HG02938 (cell line): ENCODE data around the gene PTCD1.
"Not testable (repeated sequence)": the region's sequence is repeated elsewhere in the genome, so short reads cannot be mapped to it uniquely, and the experiment has no call there.

Source experiments
- ATAC-seq: cut with Tn5 transposase; IDR thresholded peaks from one replicate; pipeline ENCODE4 v1.9.1; 2021; ENCODE audit warnings: mild to moderate bottlenecking, moderate library complexity; ENCODE audit not compliant: unreplicated experiment

The PTCD1 gene

DNA sequence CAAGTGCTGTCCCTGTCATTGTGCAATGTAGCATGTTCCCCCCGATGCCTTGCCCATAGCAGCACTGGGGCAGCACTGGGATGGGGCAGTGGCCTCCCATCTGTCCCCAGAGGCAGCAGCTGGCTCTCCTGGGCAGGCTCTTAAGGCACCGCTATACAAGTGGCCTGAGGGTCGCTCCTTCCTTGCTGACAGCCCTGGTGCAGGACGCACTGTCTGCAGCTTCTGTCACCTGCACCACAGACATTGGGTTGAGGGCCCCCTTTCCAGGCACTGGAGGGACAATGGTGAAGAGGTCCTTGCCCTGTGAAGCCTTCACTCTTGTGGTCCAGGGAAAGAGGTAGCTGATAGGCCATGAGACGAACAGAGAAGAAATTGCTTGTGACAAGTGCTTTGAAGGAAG, 10.7 kb upstream of the PTCD1 start:
- ATAC-seq, result no peak

DNA sequence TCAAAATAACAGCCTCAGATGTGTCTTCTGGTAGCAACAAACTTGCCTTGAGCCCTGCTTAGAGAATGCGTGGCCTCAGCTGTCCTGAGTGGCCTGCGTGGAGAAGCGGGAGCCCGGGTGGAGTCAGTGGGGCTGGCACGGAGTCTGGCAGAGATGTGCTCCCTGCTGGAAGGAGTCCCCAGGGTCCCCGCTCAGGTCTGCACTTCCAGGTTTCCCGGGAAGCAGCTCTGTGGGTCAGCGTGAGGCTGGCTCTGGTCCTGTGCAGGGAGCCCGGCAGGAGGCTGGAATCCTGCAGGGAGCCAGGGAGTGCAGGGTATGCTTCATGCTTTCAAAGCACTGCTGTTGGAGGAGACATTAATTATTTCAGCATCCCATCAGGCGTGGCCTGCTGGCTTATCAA, 10.3 kb upstream of the PTCD1 start:
- no peak for ATAC-seq

DNA sequence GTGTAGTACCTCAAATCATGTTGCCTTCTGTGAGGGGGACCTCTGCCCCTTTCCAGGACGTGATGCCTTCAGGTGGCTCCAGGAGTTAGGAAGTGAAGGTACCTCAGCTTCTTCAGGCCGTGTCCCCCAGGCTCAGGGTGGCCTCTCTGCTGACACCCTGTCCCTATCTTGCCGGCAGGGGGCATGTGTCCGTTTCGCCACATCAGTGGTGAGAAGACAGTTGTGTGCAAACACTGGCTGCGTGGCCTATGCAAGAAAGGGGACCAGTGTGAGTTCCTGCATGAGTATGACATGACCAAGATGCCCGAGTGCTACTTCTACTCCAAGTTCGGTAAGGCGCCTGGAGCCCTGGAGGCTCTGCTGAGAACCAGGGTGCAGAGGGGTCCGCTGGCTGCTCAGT, 9.3 kb upstream of the PTCD1 start:
- no peak for ATAC-seq

DNA sequence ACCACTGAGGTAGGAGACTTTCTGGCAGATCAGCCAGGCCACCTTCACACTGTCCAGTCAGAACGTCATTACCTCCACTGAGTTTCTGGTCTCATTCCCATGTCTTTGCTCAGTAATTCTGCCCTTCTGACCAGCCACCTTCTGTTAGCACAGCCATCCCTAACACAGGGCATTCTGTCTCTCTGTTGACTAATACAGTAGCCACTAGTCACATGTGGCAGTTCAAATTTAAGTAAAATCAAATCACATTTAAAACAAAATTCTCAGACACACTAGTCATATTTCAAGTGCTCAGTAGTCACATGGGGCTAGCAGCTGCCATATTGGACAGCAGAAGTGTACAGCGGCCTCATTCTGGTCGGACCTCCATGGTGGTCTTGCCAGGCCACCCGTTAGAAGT, 7.5 kb upstream of the PTCD1 start:
- no peak for ATAC-seq

DNA sequence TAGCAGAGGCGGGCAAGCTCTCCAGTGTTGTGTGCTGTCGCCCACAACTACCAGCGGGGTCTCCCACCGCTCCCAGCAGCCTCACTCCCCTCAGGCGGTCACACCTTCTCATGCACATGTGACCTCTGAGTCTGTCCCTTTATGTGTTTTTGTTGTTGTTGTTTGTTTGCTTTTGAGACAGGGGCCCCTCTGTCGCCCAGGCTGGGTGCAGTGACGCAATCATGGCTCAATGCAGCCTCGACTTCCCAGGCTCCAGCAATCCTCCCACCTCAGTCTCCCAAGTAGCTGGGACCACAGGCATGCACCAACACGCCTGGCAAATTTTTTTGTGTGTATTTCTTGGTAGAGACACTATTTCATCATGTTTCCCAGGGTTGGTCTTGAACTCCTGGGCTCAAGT, 1.6 kb upstream of the PTCD1 start:
- no peak for ATAC-seq

DNA sequence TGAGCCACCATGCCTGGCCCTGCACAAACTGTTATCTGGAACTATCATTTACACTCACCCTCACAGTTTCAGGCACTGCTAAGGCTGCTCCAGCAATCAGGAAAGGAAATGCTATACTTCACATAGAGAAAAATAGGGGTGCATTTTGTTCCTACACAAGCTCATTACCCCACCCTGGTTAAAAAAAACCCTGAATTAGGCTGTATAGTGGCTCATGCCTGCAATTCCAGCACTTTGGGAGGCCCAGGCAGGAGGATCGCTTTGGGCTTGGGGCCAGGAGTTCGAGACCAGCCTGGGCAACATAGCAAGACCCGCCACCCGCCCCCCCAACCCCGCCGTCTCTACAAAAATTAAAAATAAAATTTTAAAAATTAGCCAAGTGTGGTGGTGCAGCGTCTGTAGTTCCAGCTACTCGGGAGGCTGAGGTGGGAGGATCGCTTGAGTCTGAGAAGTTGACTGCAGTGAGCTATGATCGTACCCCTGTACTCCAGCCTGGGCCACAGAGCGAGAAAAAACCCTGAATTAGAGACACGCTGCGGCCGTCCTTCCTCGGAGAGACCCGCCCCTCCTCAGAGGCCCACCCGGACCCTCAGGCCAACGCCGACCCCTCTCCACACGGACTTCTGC, 539 bp downstream of the PTCD1 start:
- ATAC-seq, result no peak

DNA sequence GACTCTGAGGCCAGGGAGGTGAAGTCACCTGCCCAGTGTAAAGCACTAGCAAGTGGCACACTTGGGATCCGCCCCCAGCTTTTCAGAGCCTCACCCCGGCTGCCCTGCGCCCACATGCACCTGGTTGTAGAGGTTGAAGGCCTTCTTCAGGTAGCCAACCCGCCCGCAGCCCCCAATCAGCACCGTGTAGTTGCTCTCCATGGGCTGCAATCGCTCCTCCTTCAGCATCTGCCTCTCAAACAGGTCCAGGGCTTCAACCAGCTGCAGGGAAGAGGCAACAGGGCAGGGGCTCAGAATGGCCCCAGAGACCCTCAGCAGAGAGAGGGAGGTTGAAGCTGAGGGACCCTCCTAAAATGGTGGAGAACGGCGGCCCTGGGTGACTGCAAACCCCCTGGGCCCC, 5.4 kb downstream of the PTCD1 start:
- no peak for ATAC-seq

DNA sequence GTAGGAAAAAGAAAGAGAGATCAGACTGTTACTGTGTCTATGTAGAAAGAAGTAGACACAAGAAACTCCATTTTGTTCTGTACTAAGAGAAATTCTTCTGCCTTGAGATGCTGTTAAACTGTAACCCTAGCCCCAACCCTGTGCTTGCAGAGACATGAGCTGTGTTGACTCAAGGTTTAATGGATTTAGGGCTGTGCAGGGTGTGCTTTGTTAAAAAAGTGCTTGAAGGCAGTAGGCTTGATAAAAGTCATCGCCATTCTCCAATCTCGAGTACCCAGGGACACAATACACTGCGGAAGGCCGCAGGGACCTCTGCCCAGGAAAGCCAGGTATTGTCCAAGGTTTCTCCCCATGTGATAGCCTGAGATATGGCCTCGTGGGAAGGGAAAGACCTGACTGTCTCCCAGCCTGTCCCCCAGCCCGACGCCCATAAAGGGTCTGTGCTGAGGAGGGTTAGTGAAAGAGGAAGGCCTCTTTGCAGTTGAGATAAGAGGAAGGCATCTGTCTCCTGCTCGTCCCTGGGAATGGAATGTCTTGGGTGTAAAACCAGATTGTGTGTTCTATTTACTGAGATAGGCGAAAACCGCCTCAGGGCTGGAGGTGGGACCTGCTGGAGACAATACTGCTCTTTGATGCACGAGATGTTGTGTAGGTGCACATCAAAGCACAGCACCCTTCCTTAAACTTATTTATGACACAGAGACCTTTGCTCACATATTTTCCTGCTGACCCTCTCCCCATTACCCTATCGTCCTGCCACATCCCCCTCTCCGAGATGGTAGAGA, 6.7 kb downstream of the PTCD1 start:
- not testable (repeated sequence) for ATAC-seq

DNA sequence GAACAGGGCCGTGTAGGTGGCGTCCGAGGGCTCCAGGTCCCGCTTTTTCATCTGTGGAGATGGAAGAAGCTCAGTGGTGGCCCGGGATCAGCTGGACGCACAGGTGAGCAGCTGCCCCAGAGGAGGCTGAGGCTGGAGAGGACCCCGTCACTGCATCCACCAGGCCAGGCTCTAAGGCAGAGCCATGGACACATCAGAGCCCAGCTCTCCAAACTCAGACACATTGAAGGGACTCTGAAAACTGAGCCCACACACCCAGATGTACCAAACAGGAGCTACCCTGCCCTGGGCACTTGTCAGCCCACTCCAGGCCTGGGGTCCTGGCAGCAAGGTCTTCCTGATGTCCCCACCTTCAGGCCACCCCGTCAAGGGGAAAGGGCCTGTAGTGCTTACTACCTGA, 8.8 kb downstream of the PTCD1 start:
- no peak for ATAC-seq

DNA sequence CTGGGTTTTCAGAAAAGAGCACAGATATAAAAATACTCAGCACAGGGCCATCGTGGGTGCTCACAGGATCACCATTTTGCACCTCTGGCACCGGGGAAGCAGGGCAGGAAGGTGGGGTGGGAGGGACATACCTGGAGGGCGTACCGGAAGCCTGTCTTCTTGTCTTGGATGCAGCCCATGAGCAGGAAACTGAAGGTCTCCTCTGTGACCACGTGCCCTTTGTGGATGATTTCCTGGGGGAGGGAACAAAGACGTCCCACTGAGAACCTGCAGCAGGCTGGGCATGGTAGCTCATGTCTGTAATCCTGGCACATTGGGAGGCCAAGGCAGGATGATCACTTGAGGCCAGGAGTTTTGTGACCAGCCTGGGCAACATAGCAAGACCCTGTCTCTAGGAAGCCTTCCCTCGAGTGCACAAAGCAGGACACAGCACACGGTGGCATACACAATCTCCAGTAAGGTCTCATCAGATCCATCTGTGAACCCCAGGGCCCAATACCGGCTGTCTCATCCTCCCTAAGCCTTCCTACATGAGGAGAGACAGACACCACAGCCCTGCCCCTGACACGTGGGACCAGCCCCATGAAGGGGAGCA, 9.5 kb downstream of the PTCD1 start:
- no peak for ATAC-seq

DNA sequence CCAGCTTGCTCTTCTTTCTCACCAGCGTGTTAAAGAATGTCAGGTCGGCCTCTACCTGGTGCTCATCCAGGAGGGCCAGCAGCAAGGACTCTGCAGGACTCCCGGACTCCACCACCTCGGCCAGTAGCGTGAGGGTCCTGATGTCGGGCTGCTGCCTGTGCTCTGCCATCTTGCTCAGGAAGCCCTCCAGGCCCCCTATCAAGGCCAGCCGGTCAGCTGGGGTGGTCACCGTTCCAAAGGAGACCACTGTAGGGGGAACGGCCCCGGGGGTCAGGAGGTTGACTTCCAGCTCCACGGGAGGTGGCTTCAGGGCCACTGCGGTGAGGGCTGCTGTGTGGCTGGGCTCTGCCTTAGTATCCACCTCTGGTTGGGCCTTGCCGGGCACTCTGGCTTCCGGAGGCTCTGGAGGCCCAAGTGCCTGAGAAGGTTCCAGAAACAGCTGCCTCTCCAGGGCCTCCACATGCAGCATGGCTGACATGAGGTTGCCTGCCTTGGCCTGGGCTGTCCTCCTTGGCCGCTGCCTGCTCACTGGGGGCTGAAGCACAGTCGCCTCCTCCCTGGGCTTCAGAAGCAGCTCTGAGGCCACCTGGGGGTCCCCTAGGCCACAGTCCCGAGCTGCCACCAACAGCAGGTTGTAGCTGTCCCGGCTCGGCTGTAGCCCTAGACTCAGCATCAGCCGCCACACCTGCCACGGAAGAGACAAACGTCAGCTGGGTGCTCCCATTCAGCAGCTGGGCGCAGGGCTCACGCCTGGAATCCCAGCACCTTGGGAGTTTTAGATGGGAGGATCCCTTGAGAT, 13.5 kb downstream of the PTCD1 start:
- ATAC-seq, result no peak

DNA sequence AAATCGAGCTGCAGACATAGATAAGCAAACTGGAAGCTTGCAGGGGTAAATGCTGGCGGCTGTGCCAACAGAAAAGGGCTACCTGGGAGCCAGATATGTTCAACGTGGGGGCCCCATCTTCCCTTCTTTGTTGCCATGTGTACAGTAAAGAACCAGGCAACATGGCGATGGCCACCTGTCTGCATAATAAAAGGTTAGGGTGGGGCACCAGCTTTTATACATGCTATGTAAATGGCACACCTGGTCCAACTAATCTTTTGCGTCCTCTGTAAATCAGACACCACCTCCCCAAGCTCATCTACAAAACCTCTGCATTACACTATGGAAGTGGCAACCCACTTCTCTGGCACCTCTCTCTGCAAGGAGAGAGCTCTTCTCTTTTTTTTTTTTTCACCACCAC, 16.0 kb downstream of the PTCD1 start:
- ATAC-seq, result no peak

DNA sequence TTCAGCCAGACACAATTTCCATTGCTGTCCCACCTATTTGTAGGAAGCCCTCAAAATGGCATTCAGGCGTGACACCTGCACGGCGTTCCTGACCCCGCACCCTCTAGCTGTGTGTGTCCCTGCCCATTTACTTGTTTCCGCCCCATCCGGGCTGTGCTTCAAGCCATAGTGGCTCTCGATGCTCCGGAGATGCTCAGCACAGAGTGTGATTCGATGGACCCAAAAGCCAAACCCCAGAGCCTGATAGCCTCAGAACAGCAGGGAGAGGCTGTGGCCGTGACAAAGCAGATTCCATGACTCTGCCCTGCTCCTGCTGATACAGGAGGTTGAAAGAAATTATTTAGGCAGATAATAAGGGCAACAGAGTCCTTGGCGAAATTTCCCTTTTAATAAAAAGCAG, 16.4 kb downstream of the PTCD1 start:
- no peak for ATAC-seq

DNA sequence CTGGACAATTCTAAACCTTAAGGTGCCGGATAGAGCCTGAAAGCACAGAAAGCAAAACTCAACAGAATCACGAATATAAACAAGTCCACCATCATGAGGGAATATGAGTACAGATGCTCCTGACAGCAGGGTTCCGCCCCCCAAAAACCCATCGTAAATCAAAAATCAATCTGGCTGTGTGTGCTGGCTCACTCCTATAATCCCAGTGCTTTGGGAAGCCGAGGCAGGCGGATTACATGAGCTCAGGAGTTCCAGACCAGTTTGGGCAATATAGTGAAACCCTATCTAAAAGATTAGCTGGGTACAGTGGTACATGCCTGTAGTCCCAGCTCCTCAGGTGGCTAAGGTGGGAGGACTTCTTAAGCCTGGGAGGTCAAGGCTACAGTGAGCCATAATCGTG, 17.6 kb downstream of the PTCD1 start:
- no peak for ATAC-seq

DNA sequence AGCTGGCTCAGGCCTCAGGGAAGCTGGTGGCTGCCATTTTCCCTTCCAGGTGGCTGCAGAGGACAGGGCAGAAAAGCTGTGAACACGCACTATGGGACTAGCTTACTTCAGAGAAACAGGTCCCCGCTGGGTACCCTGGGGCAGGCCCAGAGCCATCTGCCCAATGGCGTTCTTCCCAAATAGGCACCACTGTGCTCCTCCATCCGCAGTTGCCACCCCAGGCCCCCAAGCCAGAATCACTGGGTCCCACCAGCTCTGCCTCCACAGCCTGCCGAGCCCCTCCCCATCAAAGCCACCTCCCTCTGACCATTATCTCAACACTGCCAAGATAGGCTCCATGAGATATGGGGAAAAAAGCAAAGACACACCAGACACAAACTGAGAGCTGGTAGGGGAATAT, 18.4 kb downstream of the PTCD1 start:
- no peak for ATAC-seq

DNA sequence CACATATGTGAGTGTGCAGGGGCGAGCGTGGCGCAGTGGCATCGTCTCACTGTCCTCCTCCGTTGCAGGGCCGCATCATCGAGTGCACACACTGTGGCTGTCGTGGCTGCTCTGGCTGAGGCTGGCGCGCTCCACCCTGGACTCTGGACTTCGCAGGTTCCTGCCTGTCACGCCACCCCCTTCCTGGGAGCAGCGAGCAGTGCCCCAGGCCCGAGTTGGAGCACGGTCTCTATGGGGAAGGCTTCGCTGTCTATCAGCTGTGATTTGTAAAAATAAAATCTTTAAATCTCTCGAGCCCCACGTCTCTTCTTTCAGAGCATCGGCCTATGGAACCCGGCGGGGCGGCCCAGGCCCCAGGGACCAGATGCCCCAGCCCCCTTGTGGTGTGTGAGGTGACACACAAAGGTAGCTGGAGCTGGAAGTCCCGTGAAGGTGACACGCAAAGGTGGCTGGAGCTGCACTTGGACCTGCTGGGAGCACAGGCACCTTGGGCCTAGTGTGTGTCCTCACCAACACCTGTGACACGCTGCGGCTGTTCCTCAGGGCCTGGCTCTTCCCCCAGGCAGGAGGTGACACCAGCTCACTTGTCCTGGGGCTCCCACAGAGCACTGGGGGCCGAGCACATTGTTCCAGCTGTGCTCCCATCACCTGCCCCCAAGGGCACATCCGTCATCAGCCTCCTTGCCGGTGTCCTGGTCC, 19.1 kb downstream of the PTCD1 start:
- ATAC-seq, result no peak

DNA sequence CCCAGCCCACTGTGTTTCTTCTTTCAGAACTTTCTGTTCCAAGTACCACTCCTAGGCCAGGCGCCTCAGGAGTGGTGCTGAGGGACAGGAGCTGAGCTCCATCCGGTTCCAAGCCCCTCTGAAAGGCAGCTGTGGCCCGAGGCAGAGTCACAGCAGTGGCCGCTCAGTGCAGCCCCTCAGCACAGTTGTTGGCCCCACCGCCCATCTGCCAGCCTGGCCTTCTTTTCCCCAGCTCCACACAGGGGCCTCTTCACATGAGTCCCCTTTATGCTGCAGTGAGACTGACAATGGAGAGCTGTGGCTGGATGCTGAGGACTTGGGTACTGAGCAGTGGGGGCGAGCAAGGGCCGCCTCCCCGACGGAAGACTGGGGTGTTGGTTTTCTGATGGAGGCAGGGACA, 20.3 kb downstream of the PTCD1 start:
- ATAC-seq, result no peak

DNA sequence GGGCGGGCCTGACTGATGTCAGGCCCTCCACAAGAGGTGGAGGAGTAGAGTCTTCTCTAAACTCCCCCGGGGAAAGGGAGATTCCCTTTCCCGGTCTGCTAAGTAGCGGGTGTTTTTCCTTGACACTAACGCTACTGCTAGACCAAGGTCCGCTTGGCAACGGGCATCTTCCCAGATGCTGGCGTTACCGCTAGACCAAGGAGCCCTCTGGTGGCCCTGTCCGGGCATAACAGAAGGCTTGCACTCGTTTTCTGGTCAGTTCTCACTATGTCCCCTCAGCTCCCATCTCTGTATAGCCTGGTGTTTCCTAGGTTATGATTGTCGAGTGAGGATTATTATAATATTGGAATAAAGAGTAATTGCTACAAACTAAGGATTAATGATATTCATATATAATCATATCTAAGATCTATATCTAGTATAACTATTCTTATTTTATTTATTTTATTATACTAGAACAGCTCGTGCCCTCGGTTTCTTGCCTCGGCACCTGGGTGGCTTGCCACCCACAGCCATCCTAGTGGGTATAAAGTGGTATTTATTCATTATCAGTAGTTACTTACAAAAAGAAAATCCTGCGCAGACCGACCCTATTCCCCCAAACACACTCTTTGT, 23.0 kb downstream of the PTCD1 start:
- not testable (repeated sequence) for ATAC-seq

DNA sequence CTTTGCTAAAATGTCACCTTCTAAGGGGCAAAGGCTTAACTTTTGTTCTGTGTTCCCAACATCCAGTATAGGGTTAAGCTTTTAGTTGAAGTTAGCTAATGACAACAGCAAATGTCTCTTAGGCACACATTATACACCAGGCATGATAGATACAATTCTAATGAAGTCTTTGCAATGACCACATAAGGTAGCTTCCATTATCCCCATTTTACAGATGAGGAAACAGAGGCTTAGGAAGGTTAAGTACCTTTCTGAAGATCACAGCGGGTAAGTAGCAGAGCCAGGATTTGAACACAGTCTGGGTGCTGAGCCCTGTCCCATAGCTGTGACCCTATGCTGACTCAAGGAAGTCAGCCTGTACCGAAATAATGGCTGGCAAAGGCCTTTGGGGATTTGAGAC, 28.0 kb downstream of the PTCD1 start:
- no peak for ATAC-seq

DNA sequence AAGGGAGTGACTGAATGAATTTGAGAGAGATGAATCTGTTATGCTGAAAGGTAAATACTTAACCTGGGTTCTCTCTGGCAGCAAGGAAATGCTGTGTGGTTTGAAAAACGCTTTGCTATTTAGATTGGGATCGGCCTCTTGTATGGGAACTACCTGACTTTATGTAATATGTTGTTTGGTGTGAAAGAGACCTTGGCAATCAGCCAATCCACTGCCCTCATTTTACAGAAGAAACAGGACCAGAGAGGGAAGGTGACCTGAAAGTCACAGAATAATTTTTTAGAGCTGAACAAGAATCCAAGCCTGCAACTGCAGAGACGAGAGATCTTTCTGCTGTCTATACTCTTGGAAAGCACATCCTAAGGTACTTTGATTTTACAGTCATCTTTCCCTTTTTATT, 28.8 kb downstream of the PTCD1 start:
- ATAC-seq, result no peak

DNA sequence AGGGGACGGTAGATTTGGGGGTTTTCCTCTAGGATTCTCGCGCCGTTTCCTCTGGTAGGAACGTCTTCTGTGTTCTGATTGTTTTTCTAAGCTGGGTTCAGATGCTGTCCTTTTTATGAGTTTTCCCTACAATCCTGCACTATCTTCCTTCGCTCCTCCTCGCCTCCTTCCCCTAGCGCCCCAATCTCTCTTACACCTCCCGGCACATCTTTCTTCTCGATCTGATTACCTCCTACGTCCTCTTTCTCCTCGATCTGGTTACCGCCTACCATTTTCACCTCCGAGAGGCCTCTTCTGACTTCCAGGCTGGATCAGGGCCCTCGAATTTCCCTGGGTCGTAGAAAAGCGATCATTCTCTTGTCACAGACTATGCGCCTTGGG, 29.4 kb downstream of the PTCD1 start:
- no peak for ATAC-seq
